HCEC 1CT (cell line): ENCODE results near the gene EDA.
A peak's percentile ranks its signal among the peaks of the same experiment; 100 is the strongest.

Source experiments
- DNase-seq: peaks from one replicate; pipeline ENCODE4 v3.0.0-alpha.2; 2017

Gene EDA

GRCh38 chrX:69615779-69616456 lies at the start of gene EDA:
Gene EDA (plus strand): TSS chrX:69616113.
- peak; percentile 1 for DNase-seq

- no peak for DNase-seq
Observed at GRCh38 chrX:69568828-69569227, 47.1 kb upstream of the EDA start.

GRCh38 chrX:69597399-69597798 lies 18.5 kb upstream of the EDA start:
- no peak for DNase-seq

GRCh38 chrX:69600182-69600581 lies 15.7 kb upstream of the EDA start:
- no peak for DNase-seq

- no peak for DNase-seq
Observed at GRCh38 chrX:69603566-69604194, 12.2 kb upstream of the EDA start.

- DNase-seq: no peak
Observed at GRCh38 chrX:69605521-69605920, 10.4 kb upstream of the EDA start.

- no peak for DNase-seq
Observed at GRCh38 chrX:69607616-69608015, 8.3 kb upstream of the EDA start.

- no peak for DNase-seq
Observed at GRCh38 chrX:69613946-69614345, 2.0 kb upstream of the EDA start.

- no peak for DNase-seq
Observed at GRCh38 chrX:69614886-69615285, 1.0 kb upstream of the EDA start.

- no peak for DNase-seq
Observed at GRCh38 chrX:69615342-69615741, 571 bp upstream of the EDA start.

- DNase-seq: no peak
Observed at GRCh38 chrX:69616457-69617203, 717 bp downstream of the EDA start.

GRCh38 chrX:69618803-69619202 lies 2.9 kb downstream of the EDA start:
- DNase-seq: no peak

GRCh38 chrX:69626129-69626528 lies 10.2 kb downstream of the EDA start:
- DNase-seq: no peak

GRCh38 chrX:69627744-69628143 lies 11.8 kb downstream of the EDA start:
- DNase-seq: no peak

GRCh38 chrX:69630147-69630546 lies 14.2 kb downstream of the EDA start:
- DNase-seq: no peak

- DNase-seq: no peak
Observed at GRCh38 chrX:69664693-69665092, 48.8 kb downstream of the EDA start.

GRCh38 chrX:69670001-69670555 lies 54.2 kb downstream of the EDA start:
- DNase-seq: no peak

- DNase-seq: no peak
Observed at GRCh38 chrX:69674891-69675290, 59.0 kb downstream of the EDA start.

- no peak for DNase-seq
Observed at GRCh38 chrX:69705818-69706217, 89.9 kb downstream of the EDA start.

GRCh38 chrX:69718102-69718501 lies 102.2 kb downstream of the EDA start:
- DNase-seq: no peak

GRCh38 chrX:69724307-69724706 lies 108.4 kb downstream of the EDA start:
- DNase-seq: no peak

- no peak for DNase-seq
Observed at GRCh38 chrX:69740317-69740716, 124.4 kb downstream of the EDA start.

- DNase-seq: no peak
Observed at GRCh38 chrX:69741721-69742120, 125.8 kb downstream of the EDA start.

GRCh38 chrX:69746051-69746450 lies 130.1 kb downstream of the EDA start:
- no peak for DNase-seq
